B cell (primary cell): ENCODE data around the gene POC1B. TPM values are rescaled to one million over a fixed set of nuclear protein-coding genes. Genes with fewer than 3 reads are reported as not detected.

Experiments used
- ATAC-seq: fragments of 200-7000 bp; cut with Tn5 transposase; one replicate; pipeline ENCODE4 v1.10.0; 2021; ENCODE audit warnings: low read depth, mild to moderate bottlenecking, moderate number of reproducible peaks, moderate library complexity
- CTCF ChIA-PET: fragments of 350-600 bp; sonication (Branson Sonifier 250); formaldehyde crosslinking; loops from one replicate; lab custom pipeline; 2021; ENCODE audit warnings: antibody characterized with exemption, inconsistent platforms; lab: Charles Lee
- POLR2A ChIA-PET: fragments of 350-600 bp; sonication (Branson Sonifier 250); formaldehyde crosslinking; loops from one replicate; lab custom pipeline; 2021; ENCODE audit warnings: antibody characterized with exemption; lab: Charles Lee
- DNase-seq: peaks from one replicate; pipeline ENCODE4 v3.0.0; 2013
- H2AFZ ChIP-seq: 2 replicates; pipeline ENCODE4 v1.6.1; 2012; ENCODE audit warnings: mild to moderate bottlenecking, low read depth, low read length; ENCODE audit not compliant: insufficient read depth, poor library complexity, severe bottlenecking
- H3K27ac ChIP-seq, 2 donors: 1 replicate in 1 of 2; 2 replicates in 1 of 2; pipeline ENCODE4 v1.5.1; 2012 to 2013; ENCODE audit warnings: low read length in 2 of 2, mild to moderate bottlenecking in 2 of 2, moderate library complexity in 1 of 2
- H3K27me3 ChIP-seq, 4 experiments: fragments of 200-600 bp in 1 of 4; sonication (generic) in 1 of 4; replicated peaks in 1 of 4; 1 replicate in 2 of 4; 2 replicates in 2 of 4; pipeline versions ENCODE4 v1.6.1 to v1.7.0; 2013 to 2016; ENCODE audit warnings: low read length in 3 of 4, mild to moderate bottlenecking in 2 of 4, mixed read lengths in 1 of 4, moderate library complexity in 1 of 4; ENCODE audit not compliant: insufficient read depth in 4 of 4, control insufficient read depth in 3 of 4; ENCODE audit errors: control extremely low read depth in 1 of 4
- H3K36me3 ChIP-seq, 2 experiments: replicated peaks in 1 of 2; 1 replicate in 1 of 2; 2 replicates in 1 of 2; pipeline versions ENCODE4 v1.6.1 to v1.7.1; 2013; ENCODE audit warnings: low read length in 1 of 2; ENCODE audit not compliant: insufficient read depth in 2 of 2, control insufficient read depth in 1 of 2; ENCODE audit errors: control extremely low read depth in 1 of 2, extremely low read depth in 1 of 2
- H3K4me1 ChIP-seq, 2 donors: fragments of 200-600 bp in 1 of 2; sonication (generic) in 1 of 2; 1 replicate in 1 of 2; 2 replicates in 1 of 2; pipeline versions ENCODE4 v1.5.1 to v1.6.1; 2013 to 2017; ENCODE audit warnings: low read length in 2 of 2; ENCODE audit not compliant: control insufficient read depth in 2 of 2, insufficient read depth in 2 of 2
- H3K4me2 ChIP-seq: replicated peaks from 2 replicates; pipeline ENCODE3; 2012; ENCODE audit warnings: mild to moderate bottlenecking, low read depth, low read length; ENCODE audit not compliant: poor library complexity, severe bottlenecking
- H3K4me3 ChIP-seq, 5 experiments: fragments of 200-600 bp in 1 of 5; sonication (generic) in 1 of 5; 1 replicate in 3 of 5; 2 replicates in 2 of 5; pipeline versions ENCODE4 v1.5.1 to v1.7.0; 2011 to 2016; ENCODE audit warnings: low read length in 4 of 5, mild to moderate bottlenecking in 4 of 5, low read depth in 2 of 5, control low read depth in 1 of 5, moderate library complexity in 1 of 5; ENCODE audit not compliant: insufficient read depth in 1 of 5; ENCODE audit errors: control extremely low read depth in 1 of 5, extremely low read depth in 1 of 5
- H3K79me2 ChIP-seq: fragments of 200-600 bp; sonication (generic); one replicate; pipeline ENCODE4 v1.6.0; 2016; ENCODE audit warnings: low read length; ENCODE audit not compliant: control insufficient read depth, insufficient read depth
- H3K9ac ChIP-seq: fragments of 200-600 bp; sonication (generic); 2 replicates; pipeline ENCODE4 v1.6.1; 2017; ENCODE audit warnings: mild to moderate bottlenecking, low read length, moderate library complexity
- H3K9me3 ChIP-seq, 3 donors: one replicate each; pipeline versions ENCODE4 v1.6.1 to v1.7.1; 2013; ENCODE audit warnings: low read length in 2 of 3; ENCODE audit not compliant: control insufficient read depth in 2 of 3, insufficient read depth in 1 of 3; ENCODE audit errors: control extremely low read depth in 1 of 3
- H4K20me1 ChIP-seq: 2 replicates; pipeline ENCODE4 v1.6.0; 2012; ENCODE audit warnings: mild to moderate bottlenecking, low read length; ENCODE audit not compliant: insufficient read depth, control insufficient read depth, poor library complexity, severe bottlenecking
- H3K27ac Mint-ChIP-seq: one replicate; pipeline ENCODE4 v1.8.0; 2021; ENCODE audit warnings: mixed read lengths
- H3K27me3 Mint-ChIP-seq: one replicate; pipeline ENCODE4 v1.8.0; 2021; ENCODE audit warnings: mixed read lengths
- H3K4me1 Mint-ChIP-seq: one replicate; pipeline ENCODE4 v1.8.0; 2021; ENCODE audit warnings: mixed read lengths
- H3K4me3 Mint-ChIP-seq: one replicate; pipeline ENCODE4 v1.8.0; 2021; ENCODE audit warnings: mixed read lengths
- H3K9me3 Mint-ChIP-seq: one replicate; pipeline ENCODE4 v1.8.0; 2022; ENCODE audit warnings: mixed read lengths; ENCODE audit not compliant: insufficient read depth
- EZH2 ChIP-seq: IDR thresholded peaks from 2 replicates; pipeline ENCODE4 v1.6.1; 2012; ENCODE audit warnings: borderline replicate concordance, low read depth, mild to moderate bottlenecking, moderate library complexity, low read length; ENCODE audit not compliant: insufficient read depth, poor library complexity, severe bottlenecking
- WGBS: methylation state at CpG from one replicate; pipeline ENCODE4 v1.1.5; 2013; ENCODE audit warnings: missing lambda C conversion rate; ENCODE audit not compliant: insufficient coverage; 5-methylcytosine and 5-hydroxymethylcytosine counted together
- intact Hi-C: fragments of 100-400 bp; cut with micrococcal nuclease; formaldehyde crosslinking; loops from one replicate; pipeline ENCODE4 v1.10.0; 2022
- polyA plus RNA-seq: library from polyadenylated mRNA; depleted of rRNA; stranded (reverse); fragments of >200 nt; gene quantifications from 2 replicates; pipeline ENCODE4 v1.2.3, GENCODE V29; 2012
- total RNA-seq, 2 donors: library from RNA; stranded (reverse); fragments of 120-200 nt in 1 of 2; gene quantifications; 1 replicate in 1 of 2; 2 replicates in 1 of 2; pipeline versions ENCODE4 v1.2.3 to v1.2.4, GENCODE V29; 2013 to 2022
- TF ChIP-seq, protein P1 (sequence below): fragments of 200-600 bp; IDR thresholded peaks from one replicate; pipeline ENCODE4 v1.8.0; 2022; ENCODE audit warnings: antibody characterized with exemption, mild to moderate bottlenecking

The POC1B gene
- total and polyA plus RNA-seq, 2 donors (not counting 1 experiment from before 2014, with no cell fraction given) = 12.0 to 39.5 TPM

DNA sequence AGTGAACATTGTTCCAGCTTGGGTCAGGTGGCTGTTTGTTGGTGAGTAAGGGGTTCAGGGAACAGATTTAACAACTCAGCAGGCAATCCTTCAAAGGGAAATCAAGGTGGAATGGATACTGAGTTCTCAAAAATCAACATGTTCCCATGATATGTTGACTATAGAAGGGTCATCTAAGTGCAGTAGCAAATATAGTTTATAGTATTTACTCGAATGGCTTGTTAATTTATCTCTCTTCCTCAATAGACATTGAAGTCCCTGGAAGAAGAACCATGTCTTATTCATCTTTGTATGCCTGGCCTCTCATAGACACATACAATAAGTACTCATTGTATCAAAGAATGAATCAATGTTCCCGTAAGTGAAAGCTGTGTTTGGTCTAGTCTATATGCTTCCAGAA is 149.0 kb downstream of the POC1B start:
- Mint-ChIP-seq H3K27me3 (no peaks in the 10 kb centered on the region), H3K27ac (no peak overlapping the region), H3K4me3 (no peak overlapping the region), H3K9me3 (no peaks in the 10 kb centered on the region), H3K4me1 (no peaks in the 10 kb centered on the region)
- Histone ChIP-seq H3K9ac (no peak overlapping the region), H3K27ac (no peak overlapping the region), H3K4me2 (no peak overlapping the region), H4K20me1 (no peaks in the 10 kb centered on the region), H3K4me1 (no peaks in the 10 kb centered on the region), H3K27me3 (no peaks in the 10 kb centered on the region), H3K9me3 (no peaks in the 10 kb centered on the region), H3K36me3 (no peaks in the 10 kb centered on the region), H2AFZ (no peak overlapping the region), H3K79me2 (no peaks in the 10 kb centered on the region), H3K4me3 (no peak overlapping the region)
- intact Hi-C loops = no loop called here
- no CpG with 5 or more reads among the region's 2 CpGs for WGBS
- TF ChIP-seq EZH2 = no peak
- TF ChIP-seq, protein P1, sequence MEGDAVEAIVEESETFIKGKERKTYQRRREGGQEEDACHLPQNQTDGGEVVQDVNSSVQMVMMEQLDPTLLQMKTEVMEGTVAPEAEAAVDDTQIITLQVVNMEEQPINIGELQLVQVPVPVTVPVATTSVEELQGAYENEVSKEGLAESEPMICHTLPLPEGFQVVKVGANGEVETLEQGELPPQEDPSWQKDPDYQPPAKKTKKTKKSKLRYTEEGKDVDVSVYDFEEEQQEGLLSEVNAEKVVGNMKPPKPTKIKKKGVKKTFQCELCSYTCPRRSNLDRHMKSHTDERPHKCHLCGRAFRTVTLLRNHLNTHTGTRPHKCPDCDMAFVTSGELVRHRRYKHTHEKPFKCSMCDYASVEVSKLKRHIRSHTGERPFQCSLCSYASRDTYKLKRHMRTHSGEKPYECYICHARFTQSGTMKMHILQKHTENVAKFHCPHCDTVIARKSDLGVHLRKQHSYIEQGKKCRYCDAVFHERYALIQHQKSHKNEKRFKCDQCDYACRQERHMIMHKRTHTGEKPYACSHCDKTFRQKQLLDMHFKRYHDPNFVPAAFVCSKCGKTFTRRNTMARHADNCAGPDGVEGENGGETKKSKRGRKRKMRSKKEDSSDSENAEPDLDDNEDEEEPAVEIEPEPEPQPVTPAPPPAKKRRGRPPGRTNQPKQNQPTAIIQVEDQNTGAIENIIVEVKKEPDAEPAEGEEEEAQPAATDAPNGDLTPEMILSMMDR = no peak
- ATAC-seq (no peak), DNase-seq (no peak)
- ChIA-PET CTCF (no interaction called here), POLR2A (no interaction called here)

DNA sequence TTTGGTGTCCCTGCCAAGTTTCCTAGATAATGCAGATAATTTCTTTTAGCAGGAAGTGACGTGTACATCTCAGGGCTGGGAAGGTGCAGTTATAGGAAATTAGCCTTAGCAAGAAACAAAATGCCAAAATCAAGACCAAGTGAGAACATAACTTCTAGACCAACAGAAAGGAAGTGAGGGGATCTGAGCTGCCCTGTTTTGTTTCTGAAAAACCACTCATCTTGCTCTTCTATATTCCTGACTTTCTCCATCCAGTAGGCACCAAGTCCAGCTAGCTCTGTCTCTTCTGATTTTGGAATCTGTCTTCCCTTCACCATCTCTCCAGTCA is 149.7 kb downstream of the POC1B start:
- Mint-ChIP-seq H3K4me3 (no peak overlapping the region), H3K27ac (no peak overlapping the region), H3K4me1 (no peaks in the 10 kb centered on the region), H3K9me3 (no peaks in the 10 kb centered on the region), H3K27me3 (no peaks in the 10 kb centered on the region)
- Histone ChIP-seq H3K4me2 (no peak overlapping the region), H3K9me3 (no peaks in the 10 kb centered on the region), H3K27me3 (no peaks in the 10 kb centered on the region), H4K20me1 (no peaks in the 10 kb centered on the region), H3K9ac (no peak overlapping the region), H3K79me2 (no peaks in the 10 kb centered on the region), H3K36me3 (no peaks in the 10 kb centered on the region), H3K4me1 (no peaks in the 10 kb centered on the region), H3K4me3 (no peak overlapping the region), H2AFZ (no peak overlapping the region), H3K27ac (no peak overlapping the region)
- ChIA-PET CTCF (no interaction called here), POLR2A (no interaction called here)
- TF ChIP-seq EZH2 = no peak
- TF ChIP-seq, protein P1 = no peak
- DNase-seq (no peak), ATAC-seq (no peak)
- intact Hi-C loops = no loop called here
- WGBS = no CpG with 5 or more reads among the region's 1 CpG
